ENCODE measurements around the gene DUSP10. TPM values are rescaled to one million over a fixed set of nuclear protein-coding genes. Genes with fewer than 3 reads are reported as not detected.

The DUSP10 gene
- total RNA-seq, 1 donor from 2014 or later, result 3.2 TPM

DNA sequence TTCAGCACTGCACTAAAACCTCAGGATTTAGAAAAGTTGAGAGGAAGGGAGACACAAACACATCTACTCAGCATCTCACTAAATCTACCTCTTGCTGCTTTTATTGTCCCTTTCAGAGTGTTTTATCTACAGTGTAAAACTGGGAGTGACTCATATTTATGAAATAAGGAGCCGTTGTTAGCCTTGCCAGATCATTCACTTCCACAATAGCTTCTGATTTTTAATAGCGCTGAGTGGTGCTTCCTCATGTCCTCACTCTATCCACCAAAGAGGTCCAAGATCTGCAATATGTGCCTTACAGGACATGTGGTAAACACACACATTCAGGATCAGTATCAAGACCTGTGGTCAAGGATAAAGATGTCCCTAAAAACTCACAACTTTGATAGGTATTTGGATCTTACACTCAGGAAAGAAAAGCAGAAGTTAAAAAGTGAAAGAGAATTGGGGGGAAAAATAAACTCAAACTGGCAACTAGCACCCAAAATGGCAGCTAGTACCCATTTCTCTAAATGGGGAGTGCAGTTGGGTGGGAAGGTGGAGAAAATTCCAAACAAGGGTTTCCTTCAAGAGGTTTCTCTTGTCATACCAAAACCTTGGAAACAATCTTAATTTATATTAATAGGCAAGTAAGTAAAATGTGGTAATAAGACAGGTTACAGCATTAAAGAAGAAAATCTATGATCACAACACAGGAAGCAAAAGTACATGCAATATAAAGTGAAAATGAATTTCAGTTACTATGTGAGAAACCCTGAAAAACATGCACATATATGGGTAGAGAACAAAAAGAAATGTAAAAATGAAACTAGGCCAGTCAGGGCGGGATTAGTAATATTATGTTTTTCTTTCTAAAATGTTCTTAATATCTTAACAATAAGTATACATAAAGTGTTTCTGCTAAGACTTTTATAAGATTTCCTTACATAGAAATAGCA, 15.9 kb downstream of the DUSP10 start:
- no peaks in the 10 kb centered on the region for H3K36me3 Mint-ChIP-seq (ENCODE audit: unreplicated experiment)
- peak overlapping the region; percentile 60 for H3K27ac Mint-ChIP-seq (ENCODE audit: unreplicated experiment)
- H3K9me3 Mint-ChIP-seq (ENCODE audit: unreplicated experiment), result peaks cover 6% of the 10 kb centered on the region
- H3K4me3 Mint-ChIP-seq (ENCODE audit: unreplicated experiment), result no peak overlapping the region
- TF ChIP-seq, protein P1, sequence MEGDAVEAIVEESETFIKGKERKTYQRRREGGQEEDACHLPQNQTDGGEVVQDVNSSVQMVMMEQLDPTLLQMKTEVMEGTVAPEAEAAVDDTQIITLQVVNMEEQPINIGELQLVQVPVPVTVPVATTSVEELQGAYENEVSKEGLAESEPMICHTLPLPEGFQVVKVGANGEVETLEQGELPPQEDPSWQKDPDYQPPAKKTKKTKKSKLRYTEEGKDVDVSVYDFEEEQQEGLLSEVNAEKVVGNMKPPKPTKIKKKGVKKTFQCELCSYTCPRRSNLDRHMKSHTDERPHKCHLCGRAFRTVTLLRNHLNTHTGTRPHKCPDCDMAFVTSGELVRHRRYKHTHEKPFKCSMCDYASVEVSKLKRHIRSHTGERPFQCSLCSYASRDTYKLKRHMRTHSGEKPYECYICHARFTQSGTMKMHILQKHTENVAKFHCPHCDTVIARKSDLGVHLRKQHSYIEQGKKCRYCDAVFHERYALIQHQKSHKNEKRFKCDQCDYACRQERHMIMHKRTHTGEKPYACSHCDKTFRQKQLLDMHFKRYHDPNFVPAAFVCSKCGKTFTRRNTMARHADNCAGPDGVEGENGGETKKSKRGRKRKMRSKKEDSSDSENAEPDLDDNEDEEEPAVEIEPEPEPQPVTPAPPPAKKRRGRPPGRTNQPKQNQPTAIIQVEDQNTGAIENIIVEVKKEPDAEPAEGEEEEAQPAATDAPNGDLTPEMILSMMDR (IDR thresholded peaks at IDR 0.05), result no peak
- peaks cover 38% of the 10 kb centered on the region for H3K4me1 Mint-ChIP-seq (ENCODE audit: unreplicated experiment)
- H3K27me3 Mint-ChIP-seq (ENCODE audit: unreplicated experiment), result no peaks in the 10 kb centered on the region
- DNase-seq (ENCODE audit: extremely low spot score, unreplicated experiment), result no peak

DNA sequence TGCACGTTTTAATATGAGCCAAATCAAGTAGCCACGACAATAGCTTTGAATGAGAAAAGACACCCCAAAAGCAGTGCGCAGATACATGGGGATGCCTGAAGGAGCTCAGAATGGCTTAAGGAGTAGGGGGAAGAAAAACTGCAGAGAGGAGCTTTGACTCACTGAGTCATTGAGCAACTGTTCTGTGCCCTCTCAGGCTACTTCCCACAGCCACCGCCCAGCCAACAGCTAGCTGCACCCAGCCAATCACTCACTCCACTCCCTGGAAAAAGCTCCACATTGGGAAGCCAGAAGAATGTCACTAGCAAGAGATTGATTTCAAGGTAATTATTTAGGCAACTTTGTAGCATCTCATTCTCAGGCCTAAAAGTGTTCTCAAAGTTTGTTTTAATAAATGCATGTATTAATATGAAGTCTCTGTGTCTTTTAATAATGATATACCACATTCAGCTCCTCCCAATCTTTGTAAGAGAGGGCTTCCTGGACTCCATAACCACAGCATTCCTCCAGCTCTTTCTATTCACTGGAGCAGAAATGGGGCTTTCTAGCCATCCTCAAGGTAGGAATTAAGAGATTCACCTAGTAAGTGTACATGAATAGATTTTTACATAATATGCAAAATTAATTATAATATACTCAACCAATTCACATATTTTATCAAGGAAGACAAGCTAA, 16.8 kb downstream of the DUSP10 start:
- TF ChIP-seq, protein P1 (IDR thresholded peaks at IDR 0.05), result no peak
- Mint-ChIP-seq H3K9me3 (ENCODE audit: unreplicated experiment) (peaks cover 6% of the 10 kb centered on the region), H3K36me3 (ENCODE audit: unreplicated experiment) (no peaks in the 10 kb centered on the region), H3K27me3 (ENCODE audit: unreplicated experiment) (no peaks in the 10 kb centered on the region), H3K27ac (ENCODE audit: unreplicated experiment) (no peak overlapping the region), H3K4me1 (ENCODE audit: unreplicated experiment) (peaks cover 37% of the 10 kb centered on the region), H3K4me3 (ENCODE audit: unreplicated experiment) (no peak overlapping the region)
- DNase-seq (ENCODE audit: extremely low spot score, unreplicated experiment), result no peak

DNA sequence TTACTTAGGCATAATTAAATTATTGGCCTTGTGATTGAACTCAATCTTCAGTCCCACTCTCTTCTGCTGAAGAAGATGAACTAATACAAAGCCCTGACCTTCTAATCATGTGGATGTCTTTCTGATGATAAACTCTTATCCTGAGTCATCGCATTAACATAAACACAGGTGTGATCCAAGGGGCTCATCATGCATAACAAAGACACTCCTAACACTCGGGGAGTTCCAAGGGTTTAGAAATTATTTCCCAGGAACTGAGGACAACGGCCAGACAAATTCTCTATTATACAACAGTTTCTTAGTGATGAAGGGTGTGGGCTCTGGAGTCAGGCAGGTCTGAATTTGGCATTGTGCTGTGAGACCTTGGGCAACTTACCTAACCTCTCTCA, 18.0 kb downstream of the DUSP10 start:
- Mint-ChIP-seq H3K36me3 (ENCODE audit: unreplicated experiment) (no peaks in the 10 kb centered on the region), H3K4me1 (ENCODE audit: unreplicated experiment) (peaks cover 45% of the 10 kb centered on the region), H3K9me3 (ENCODE audit: unreplicated experiment) (peaks cover 6% of the 10 kb centered on the region), H3K27ac (ENCODE audit: unreplicated experiment) (no peak overlapping the region), H3K4me3 (ENCODE audit: unreplicated experiment) (no peak overlapping the region), H3K27me3 (ENCODE audit: unreplicated experiment) (no peaks in the 10 kb centered on the region)
- TF ChIP-seq, protein P1 (IDR thresholded peaks at IDR 0.05), result no peak
- DNase-seq (ENCODE audit: extremely low spot score, unreplicated experiment), result no peak

DNA sequence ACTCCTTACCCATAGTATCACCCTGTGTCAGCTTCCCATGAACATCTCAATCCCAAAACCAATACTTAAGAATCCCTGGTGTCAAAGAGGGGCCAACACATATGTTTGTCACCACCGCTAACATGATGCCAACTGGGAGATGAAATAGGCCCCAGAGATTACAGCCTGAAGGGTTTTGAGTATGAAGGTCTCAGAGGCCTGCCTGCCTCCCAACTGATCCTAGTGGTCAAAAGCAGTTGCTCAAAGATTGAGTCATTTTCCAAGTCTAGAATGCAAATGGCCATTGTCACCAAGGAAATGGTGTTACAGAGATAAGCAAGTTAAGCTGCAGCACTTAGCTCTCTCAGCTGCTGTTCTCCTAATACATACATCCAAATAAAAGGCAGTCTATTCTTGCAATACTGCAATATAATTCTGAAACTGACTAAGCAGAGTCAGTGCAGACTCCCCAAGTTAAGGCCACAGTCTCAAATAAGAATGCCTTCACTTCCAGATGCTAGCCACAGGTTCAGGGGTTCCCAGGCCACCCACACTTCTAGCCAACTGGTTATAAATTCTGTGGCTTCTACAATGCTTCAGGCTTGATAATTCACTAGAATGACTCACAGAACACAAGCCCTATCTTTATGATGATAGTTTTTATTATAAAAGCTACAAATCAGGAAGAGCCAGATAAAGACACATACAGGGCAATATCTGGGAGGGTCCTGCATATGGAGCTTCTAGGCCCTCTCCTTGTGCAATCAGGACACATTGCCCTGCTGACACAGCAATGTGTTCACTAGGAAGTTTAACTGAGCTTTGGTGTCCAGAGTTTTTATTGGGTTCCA, 18.7 kb downstream of the DUSP10 start:
- TF ChIP-seq, protein P1 (IDR thresholded peaks at IDR 0.05), result no peak
- peaks cover 6% of the 10 kb centered on the region for H3K9me3 Mint-ChIP-seq (ENCODE audit: unreplicated experiment)
- H3K27me3 Mint-ChIP-seq (ENCODE audit: unreplicated experiment), result no peaks in the 10 kb centered on the region
- H3K4me1 Mint-ChIP-seq (ENCODE audit: unreplicated experiment), result peaks cover 51% of the 10 kb centered on the region
- H3K4me3 Mint-ChIP-seq (ENCODE audit: unreplicated experiment), result no peak overlapping the region
- no peak overlapping the region for H3K27ac Mint-ChIP-seq (ENCODE audit: unreplicated experiment)
- H3K36me3 Mint-ChIP-seq (ENCODE audit: unreplicated experiment), result no peaks in the 10 kb centered on the region
- no peak for DNase-seq (ENCODE audit: extremely low spot score, unreplicated experiment)

All from osteocyte (in vitro differentiated cells).